GM23248 (cell line): ENCODE measurements around the gene C1QTNF6. TPM values are rescaled to one million over a fixed set of nuclear protein-coding genes. Genes with fewer than 3 reads are reported as not detected.

ENCODE experiments used
- DNase-seq: peaks from one replicate; pipeline ENCODE4 v3.0.0-alpha.2; 2015
- H2AFZ ChIP-seq: fragments of 200-600 bp; sonication (generic); 2 replicates; pipeline ENCODE4 v1.6.1; 2016; ENCODE audit warnings: antibody characterized with exemption
- H3F3A ChIP-seq: fragments of 200-600 bp; sonication (generic); 2 replicates; pipeline ENCODE4 v1.6.1; 2016; ENCODE audit warnings: mild to moderate bottlenecking, antibody characterized with exemption, mixed run types; ENCODE audit not compliant: insufficient read depth
- H3K27ac ChIP-seq: fragments of 200-600 bp; sonication (generic); 2 replicates; pipeline ENCODE4 v1.5.1; 2016; ENCODE audit warnings: mild to moderate bottlenecking
- H3K27me3 ChIP-seq: fragments of 200-600 bp; sonication (generic); replicated peaks from 2 replicates; pipeline ENCODE4 v1.6.1; 2016; ENCODE audit warnings: mild to moderate bottlenecking; ENCODE audit not compliant: insufficient read depth
- H3K36me3 ChIP-seq: fragments of 200-600 bp; sonication (generic); 2 replicates; pipeline ENCODE4 v1.6.1; 2016; ENCODE audit warnings: low read depth, mild to moderate bottlenecking
- H3K4me1 ChIP-seq: fragments of 200-600 bp; sonication (generic); 2 replicates; pipeline ENCODE4 v1.6.1; 2016; ENCODE audit warnings: mild to moderate bottlenecking; ENCODE audit not compliant: insufficient read depth
- H3K4me2 ChIP-seq: fragments of 200-600 bp; sonication (generic); one replicate; pipeline ENCODE4 v1.6.1; 2016; ENCODE audit warnings: mild to moderate bottlenecking; ENCODE audit not compliant: unreplicated experiment
- H3K4me3 ChIP-seq: fragments of 200-600 bp; sonication (generic); 2 replicates; pipeline ENCODE4 v1.5.1; 2016; ENCODE audit warnings: mild to moderate bottlenecking
- H3K79me2 ChIP-seq: fragments of 200-600 bp; sonication (generic); 2 replicates; pipeline ENCODE4 v1.6.1; 2016; ENCODE audit warnings: mild to moderate bottlenecking; ENCODE audit not compliant: insufficient read depth
- H3K9ac ChIP-seq: fragments of 200-600 bp; sonication (generic); 2 replicates; pipeline ENCODE4 v1.6.1; 2016; ENCODE audit warnings: mild to moderate bottlenecking
- H3K9me2 ChIP-seq: fragments of 200-600 bp; sonication (generic); 2 replicates; pipeline ENCODE4 v1.6.1; 2016; ENCODE audit warnings: mixed run types, mild to moderate bottlenecking, moderate library complexity; ENCODE audit not compliant: insufficient read depth
- H3K9me3 ChIP-seq: fragments of 200-600 bp; sonication (generic); one replicate; pipeline ENCODE4 v1.6.1; 2017; ENCODE audit warnings: low read depth
- H4K20me1 ChIP-seq: fragments of 200-600 bp; sonication (generic); 2 replicates; pipeline ENCODE4 v1.6.0; 2016; ENCODE audit not compliant: insufficient read depth
- EZH2 ChIP-seq: fragments of 200-600 bp; sonication (generic); IDR thresholded peaks from 2 replicates; pipeline ENCODE4 v1.6.1; 2018; ENCODE audit warnings: antibody characterized with exemption, mild to moderate bottlenecking; ENCODE audit not compliant: insufficient read depth, poor library complexity, severe bottlenecking
- EZH2phosphoT487 ChIP-seq: fragments of 200-600 bp; sonication (generic); IDR thresholded peaks from 2 replicates; pipeline ENCODE4 v1.6.1; 2018; ENCODE audit warnings: antibody characterized with exemption, moderate library complexity, mild to moderate bottlenecking, low read depth; ENCODE audit not compliant: insufficient read depth
- WGBS, 2 experiments: methylation state at CpG; one replicate each; pipeline ENCODE4 v1.1.6; 2015 to 2017; ENCODE audit warnings: low lambda C conversion rate in 2 of 2, low coverage in 1 of 2; ENCODE audit errors: missing lambda C conversion rate in 2 of 2; 5-methylcytosine and 5-hydroxymethylcytosine counted together
- in situ Hi-C: fragments of 300-500 bp; cut with MboI; formaldehyde crosslinking; loops from 2 replicates; pipeline ENCODE4 v1.15.0; 2020
- polyA plus RNA-seq: library from polyadenylated mRNA; unstranded; fragments of >200 nt; fragmentation: Nextera tagmentation; extraction: Ambion mirVana; gene quantifications from 2 replicates; pipeline ENCODE4 v1.2.1, GENCODE V29; 2016
- total RNA-seq: library from RNA; depleted of rRNA; stranded (reverse); fragments of >200 nt; shearing (Covaris generic); gene quantifications from 2 replicates; pipeline ENCODE4 v1.2.3, GENCODE V29; 2014

Gene C1QTNF6
- total and polyA plus RNA-seq, 2 experiments from 2014 or later: 4.0 to 8.9 TPM

GRCh38 chr22:37220543-37220981 lies 32.5 kb upstream of the C1QTNF6 start:
- TF ChIP-seq EZH2 (no peak), EZH2phosphoT487 (no peak)
- Histone ChIP-seq H3K36me3 (no peaks in the 10 kb centered on the region), H3K79me2 (no peaks in the 10 kb centered on the region), H2AFZ (no peak overlapping the region), H3K4me1 (no peaks in the 10 kb centered on the region), H3K27ac (no peak overlapping the region), H3K9me2 (no peaks in the 10 kb centered on the region), H4K20me1 (no peaks in the 10 kb centered on the region), H3K9me3 (no peaks in the 10 kb centered on the region), H3F3A (no peaks in the 10 kb centered on the region; the same call in 1 of the 2 replicates), H3K4me3 (no peak overlapping the region), H3K27me3 (peaks cover 11% of the 10 kb centered on the region; the same call in 1 of the 2 replicates), H3K4me2 (no peak overlapping the region), H3K9ac (no peak overlapping the region)
- in situ Hi-C loops: no loop called here
- DNase-seq: no peak
- 44 to 49% methylated on average over 4 of the region's 4 CpGs for WGBS, 2 experiments

- in situ Hi-C loops: no loop called here
These were observed 31.5 kb upstream of the C1QTNF6 start for GRCh38 chr22:37219533-37219932.

GRCh38 chr22:37218771-37219411 lies 30.8 kb upstream of the C1QTNF6 start:
- H3K79me2 ChIP-seq: no peaks in the 10 kb centered on the region
- peaks cover 11% of the 10 kb centered on the region; the same call in 1 of the 2 replicates for H3K27me3 ChIP-seq
- no peaks in the 10 kb centered on the region for H3K9me3 ChIP-seq
- no peaks in the 10 kb centered on the region for H3K4me1 ChIP-seq
- no peak overlapping the region for H2AFZ ChIP-seq
- DNase-seq: no peak
- TF ChIP-seq EZH2phosphoT487 (no peak), EZH2 (no peak)
- WGBS, 2 experiments: 24 to 30% methylated on average over 7 of the region's 7 CpGs
- no peaks in the 10 kb centered on the region for H3K36me3 ChIP-seq
- no peak overlapping the region for H3K27ac ChIP-seq
- H3F3A ChIP-seq: no peaks in the 10 kb centered on the region
- in situ Hi-C loops: no loop called here
- no peak overlapping the region for H3K4me3 ChIP-seq
- H3K4me2 ChIP-seq: no peak overlapping the region
- no peaks in the 10 kb centered on the region for H3K9me2 ChIP-seq
- no peak overlapping the region for H3K9ac ChIP-seq
- H4K20me1 ChIP-seq: no peaks in the 10 kb centered on the region

More at GRCh38 chr22:37219533-37219932, 31.5 kb upstream of the C1QTNF6 start:
- no peaks in the 10 kb centered on the region for H3K4me1 ChIP-seq
- H3K4me2 ChIP-seq: no peak overlapping the region
- no peaks in the 10 kb centered on the region for H3K79me2 ChIP-seq
- H3K27ac ChIP-seq: no peak overlapping the region
- H3K27me3 ChIP-seq: peaks cover 11% of the 10 kb centered on the region; the same call in 1 of the 2 replicates
- H3K9ac ChIP-seq: no peak overlapping the region
- H3F3A ChIP-seq: no peaks in the 10 kb centered on the region
- DNase-seq: no peak
- H3K9me3 ChIP-seq: no peaks in the 10 kb centered on the region
- WGBS, 2 experiments: 70 to 72% methylated on average over 6 of the region's 6 CpGs
- H4K20me1 ChIP-seq: no peaks in the 10 kb centered on the region
- H3K9me2 ChIP-seq: no peaks in the 10 kb centered on the region
- H3K4me3 ChIP-seq: no peak overlapping the region
- no peak for TF ChIP-seq EZH2
- no peak for TF ChIP-seq EZH2phosphoT487
- no peaks in the 10 kb centered on the region for H3K36me3 ChIP-seq
- no peak overlapping the region for H2AFZ ChIP-seq

- no peak for TF ChIP-seq EZH2phosphoT487
- TF ChIP-seq EZH2: no peak
- no peaks in the 10 kb centered on the region for H3K4me1 ChIP-seq
- no peak overlapping the region for H2AFZ ChIP-seq
- no peaks in the 10 kb centered on the region for H3K9me3 ChIP-seq
- no peak overlapping the region for H3K9ac ChIP-seq
- DNase-seq: no peak
- in situ Hi-C loops: no loop called here
- H3K9me2 ChIP-seq: no peaks in the 10 kb centered on the region
- H3K79me2 ChIP-seq: no peaks in the 10 kb centered on the region
- H3K4me2 ChIP-seq: no peak overlapping the region
- peaks cover 11% of the 10 kb centered on the region; the same call in 1 of the 2 replicates for H3K27me3 ChIP-seq
- H3F3A ChIP-seq: no peaks in the 10 kb centered on the region
- no peaks in the 10 kb centered on the region for H4K20me1 ChIP-seq
- no peak overlapping the region for H3K27ac ChIP-seq
- no peaks in the 10 kb centered on the region for H3K36me3 ChIP-seq
- H3K4me3 ChIP-seq: no peak overlapping the region
- 56 to 62% methylated on average over 6 of the region's 6 CpGs for WGBS, 2 experiments
These were observed 30.3 kb upstream of the C1QTNF6 start for GRCh38 chr22:37218399-37218770.
